Effector memory CD4-positive, alpha-beta T cell (primary cell): ENCODE results near the gene NSMCE1.

Source experiments
- DNase-seq, 3 donors: peaks; one replicate each; pipeline ENCODE4 v3.0.0-alpha.2; 2020
- H3K27ac ChIP-seq: 2 replicates; pipeline ENCODE4 v1.7.0; 2013; ENCODE audit warnings: mild to moderate bottlenecking, low read length, moderate library complexity; ENCODE audit not compliant: insufficient read depth, poor library complexity, severe bottlenecking
- H3K27me3 ChIP-seq: replicated peaks from 2 replicates; pipeline ENCODE4 v1.7.0; 2013; ENCODE audit warnings: mild to moderate bottlenecking, low read length; ENCODE audit not compliant: insufficient read depth, control insufficient read depth, poor library complexity, severe bottlenecking
- H3K36me3 ChIP-seq: 2 replicates; pipeline ENCODE4 v1.7.0; 2013; ENCODE audit warnings: mild to moderate bottlenecking, low read length, moderate library complexity; ENCODE audit not compliant: control insufficient read depth, insufficient read depth
- H3K4me1 ChIP-seq: 2 replicates; pipeline ENCODE4 v1.7.0; 2013; ENCODE audit warnings: low read length, mild to moderate bottlenecking; ENCODE audit not compliant: control insufficient read depth, insufficient read depth, poor library complexity, severe bottlenecking
- H3K4me3 ChIP-seq: 2 replicates; pipeline ENCODE4 v1.7.0; 2013; ENCODE audit warnings: low read length, low read depth, mild to moderate bottlenecking; ENCODE audit not compliant: insufficient read depth, poor library complexity, severe bottlenecking
- H3K9me3 ChIP-seq: 2 replicates; pipeline ENCODE4 v1.7.0; 2013; ENCODE audit warnings: mild to moderate bottlenecking, low read length, moderate library complexity; ENCODE audit not compliant: control insufficient read depth

Gene NSMCE1

DNA sequence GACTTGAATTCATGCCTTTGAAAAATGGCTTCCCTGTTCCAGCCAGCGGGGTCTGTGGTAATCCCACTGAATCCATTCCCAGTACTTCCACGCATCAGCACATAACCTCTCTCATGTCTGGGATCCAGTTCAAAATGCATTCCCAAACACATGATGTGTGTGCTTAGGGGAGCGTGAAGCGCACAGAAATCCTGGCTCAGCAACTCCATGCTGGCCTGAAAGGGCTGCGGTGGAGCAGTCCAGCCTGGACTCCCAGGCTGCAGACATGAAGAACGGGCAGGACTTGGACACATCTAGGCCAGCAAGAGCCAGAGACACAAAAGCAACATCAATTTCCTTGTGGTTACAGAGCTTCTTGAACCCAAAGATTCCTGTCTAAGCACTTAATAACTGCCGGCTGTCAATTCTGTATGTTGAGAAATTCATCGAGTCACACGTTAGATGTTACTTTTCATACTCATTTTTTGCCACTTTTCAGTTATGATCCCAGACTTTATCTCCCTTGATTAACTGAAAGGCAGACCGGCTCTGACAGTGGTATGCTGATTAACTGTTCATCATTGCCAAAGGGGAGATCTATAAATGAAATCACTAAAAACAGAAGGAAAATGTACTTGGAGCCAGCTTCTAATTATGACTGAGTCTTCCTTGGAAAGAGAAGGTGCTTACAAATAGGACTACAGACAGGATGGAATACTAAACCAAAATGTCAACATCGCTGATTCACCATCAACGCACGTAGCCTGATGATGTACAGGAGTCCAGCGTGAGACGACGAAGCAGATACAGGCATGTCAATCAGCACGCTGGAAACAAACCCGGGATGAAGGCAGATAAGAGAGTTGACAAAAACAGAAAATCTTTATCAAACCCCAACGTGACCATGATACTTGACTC is 23.0 kb downstream of the NSMCE1 start:
- no peaks in the 10 kb centered on the region for H3K9me3 ChIP-seq
- H3K27ac ChIP-seq: no peak overlapping the region
- H3K36me3 ChIP-seq: no peaks in the 10 kb centered on the region
- peaks cover 12% of the 10 kb centered on the region for H3K4me1 ChIP-seq
- no peaks in the 10 kb centered on the region for H3K27me3 ChIP-seq
- DNase-seq: no peak
- H3K4me3 ChIP-seq: no peak overlapping the region

DNA sequence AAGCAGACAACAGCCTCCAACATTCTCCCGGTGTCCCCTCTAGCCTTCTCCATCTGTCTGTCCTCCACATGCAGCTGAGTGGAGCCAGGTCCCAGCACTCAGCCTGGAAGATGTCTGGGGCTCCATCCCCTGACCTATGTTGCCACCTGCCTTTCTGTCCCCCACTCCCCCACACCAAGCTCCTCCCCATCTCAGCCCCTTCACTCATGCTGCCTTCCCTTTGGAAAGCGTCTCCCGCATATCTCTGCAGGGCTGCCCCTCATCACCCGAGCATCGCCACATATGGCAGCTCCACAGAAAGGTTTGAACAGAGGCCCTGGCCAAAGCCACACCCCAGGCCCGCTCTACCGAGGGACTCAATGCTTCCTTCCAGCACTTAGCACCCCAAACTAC is 24.2 kb downstream of the NSMCE1 start:
- no peak for DNase-seq
- Histone ChIP-seq H3K9me3 (no peaks in the 10 kb centered on the region), H3K27me3 (no peaks in the 10 kb centered on the region), H3K36me3 (no peaks in the 10 kb centered on the region), H3K4me1 (peaks cover 12% of the 10 kb centered on the region), H3K4me3 (no peak overlapping the region), H3K27ac (no peak overlapping the region)

DNA sequence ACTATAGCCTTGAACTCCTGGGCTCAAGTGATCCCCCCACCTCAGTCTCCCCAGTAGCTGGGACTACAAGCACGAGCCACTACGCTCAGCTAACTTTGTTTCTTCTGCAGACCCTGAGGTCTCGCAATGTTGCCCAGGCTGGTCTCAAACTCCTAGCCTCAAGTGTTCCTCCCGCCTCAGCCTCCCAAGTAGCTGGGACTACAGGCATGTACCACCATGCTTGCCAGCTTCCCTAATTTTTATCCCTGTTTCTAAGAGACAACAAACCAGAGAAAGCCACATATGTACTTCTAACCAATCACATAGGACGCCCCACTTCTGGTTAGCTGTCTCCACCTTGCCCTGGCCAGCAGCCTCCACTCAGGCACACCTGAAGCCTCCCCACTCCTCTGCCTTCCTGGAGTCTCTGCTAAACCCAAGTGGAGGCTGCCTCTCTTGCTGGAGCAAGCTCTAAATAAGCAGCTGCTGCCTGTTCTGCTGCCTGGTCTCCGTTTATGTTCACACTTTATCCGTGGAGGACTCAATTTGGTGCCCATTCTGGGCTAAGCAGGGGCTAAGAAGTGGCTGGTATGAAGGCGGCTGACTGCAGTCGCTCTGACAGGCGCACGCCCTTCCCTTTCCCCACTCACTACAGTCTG is 24.7 kb downstream of the NSMCE1 start:
- Histone ChIP-seq H3K27ac (no peak overlapping the region), H3K27me3 (no peaks in the 10 kb centered on the region), H3K4me3 (no peak overlapping the region), H3K36me3 (no peaks in the 10 kb centered on the region), H3K4me1 (peaks cover 12% of the 10 kb centered on the region), H3K9me3 (no peaks in the 10 kb centered on the region)
- DNase-seq: no peak

DNA sequence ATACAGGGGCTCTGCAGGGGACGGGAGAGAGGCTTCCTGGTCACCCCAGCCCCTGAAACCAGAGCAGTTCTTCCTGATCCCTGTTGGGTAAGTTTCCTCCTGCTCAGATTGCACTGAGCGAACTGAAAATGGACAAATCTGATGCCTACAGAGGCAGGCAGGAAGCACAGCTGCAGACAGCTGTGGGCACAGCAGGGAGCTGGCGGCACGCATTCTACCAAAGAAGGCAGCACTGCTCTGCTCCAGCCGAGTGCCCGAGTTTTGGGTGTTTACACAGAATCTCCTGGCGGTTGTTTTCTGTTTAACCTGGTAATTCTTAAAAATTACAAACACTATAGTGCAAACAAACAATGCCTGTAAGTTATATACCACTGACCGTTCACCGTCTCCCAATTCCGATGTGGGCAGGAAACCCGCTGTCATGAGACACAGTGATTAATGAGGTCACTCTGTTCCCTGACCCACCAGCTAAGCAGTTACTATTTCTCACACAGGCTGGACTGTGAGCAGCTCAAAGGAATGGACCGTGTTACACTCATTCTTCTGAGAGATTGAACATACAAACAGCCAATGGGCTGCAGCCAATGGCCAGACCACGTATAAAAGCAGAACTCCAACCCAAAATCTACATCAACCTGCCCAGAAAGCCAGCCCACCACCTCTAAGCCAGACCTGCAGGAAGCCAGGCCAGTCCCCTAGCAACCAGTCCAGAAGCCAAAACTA is 25.5 kb downstream of the NSMCE1 start:
- Histone ChIP-seq H3K9me3 (no peaks in the 10 kb centered on the region), H3K27me3 (no peaks in the 10 kb centered on the region), H3K36me3 (no peaks in the 10 kb centered on the region), H3K4me1 (peaks cover 19% of the 10 kb centered on the region), H3K27ac (peak overlapping the region; percentile 21), H3K4me3 (no peak overlapping the region)
- DNase-seq: no peak

DNA sequence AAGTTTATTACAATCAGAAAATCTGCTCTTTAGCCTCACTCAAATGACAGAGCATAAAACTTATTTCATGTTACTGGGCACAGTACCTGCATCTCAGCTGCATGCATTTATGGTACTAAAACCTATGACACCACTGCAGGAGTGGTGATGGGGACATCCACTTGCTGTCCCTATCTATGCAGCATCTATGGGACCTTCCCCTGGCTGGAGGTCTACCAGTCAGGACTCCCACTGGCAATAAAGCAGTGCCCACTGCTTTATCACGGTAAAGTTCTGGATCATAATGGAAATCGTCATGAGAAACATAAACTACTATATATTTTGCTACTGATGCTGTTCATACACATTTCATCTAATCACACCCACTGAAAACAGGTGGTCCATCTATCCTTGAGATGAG is 26.2 kb downstream of the NSMCE1 start:
- no peaks in the 10 kb centered on the region for H3K27me3 ChIP-seq
- H3K27ac ChIP-seq: peak overlapping the region; percentile 21
- no peak for DNase-seq
- H3K36me3 ChIP-seq: no peaks in the 10 kb centered on the region
- H3K4me3 ChIP-seq: no peak overlapping the region
- H3K9me3 ChIP-seq: no peaks in the 10 kb centered on the region
- peaks cover 25% of the 10 kb centered on the region for H3K4me1 ChIP-seq

DNA sequence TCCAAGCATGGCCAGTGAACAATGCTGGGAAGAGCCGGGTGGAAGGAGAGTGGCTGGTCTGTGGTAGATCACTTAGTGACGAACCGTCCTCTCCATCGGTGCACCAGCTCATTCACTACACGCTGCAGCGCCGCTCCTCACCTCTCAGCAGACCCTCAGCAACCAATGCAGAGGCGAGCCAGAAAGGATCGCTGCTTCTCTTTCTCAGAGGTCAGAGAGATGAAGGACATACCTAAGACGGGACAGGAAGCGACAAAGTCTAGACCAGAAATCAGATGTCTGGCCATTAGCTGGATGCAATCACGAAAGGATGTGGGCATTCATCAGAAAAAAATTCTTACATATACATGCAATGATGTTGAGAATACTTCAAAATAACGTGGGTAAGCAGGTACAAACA is 26.9 kb downstream of the NSMCE1 start:
- peaks cover 32% of the 10 kb centered on the region for H3K4me1 ChIP-seq
- H3K36me3 ChIP-seq: no peaks in the 10 kb centered on the region
- no peaks in the 10 kb centered on the region for H3K9me3 ChIP-seq
- H3K27ac ChIP-seq: no peak overlapping the region
- no peak for DNase-seq
- H3K4me3 ChIP-seq: no peak overlapping the region
- H3K27me3 ChIP-seq: no peaks in the 10 kb centered on the region

DNA sequence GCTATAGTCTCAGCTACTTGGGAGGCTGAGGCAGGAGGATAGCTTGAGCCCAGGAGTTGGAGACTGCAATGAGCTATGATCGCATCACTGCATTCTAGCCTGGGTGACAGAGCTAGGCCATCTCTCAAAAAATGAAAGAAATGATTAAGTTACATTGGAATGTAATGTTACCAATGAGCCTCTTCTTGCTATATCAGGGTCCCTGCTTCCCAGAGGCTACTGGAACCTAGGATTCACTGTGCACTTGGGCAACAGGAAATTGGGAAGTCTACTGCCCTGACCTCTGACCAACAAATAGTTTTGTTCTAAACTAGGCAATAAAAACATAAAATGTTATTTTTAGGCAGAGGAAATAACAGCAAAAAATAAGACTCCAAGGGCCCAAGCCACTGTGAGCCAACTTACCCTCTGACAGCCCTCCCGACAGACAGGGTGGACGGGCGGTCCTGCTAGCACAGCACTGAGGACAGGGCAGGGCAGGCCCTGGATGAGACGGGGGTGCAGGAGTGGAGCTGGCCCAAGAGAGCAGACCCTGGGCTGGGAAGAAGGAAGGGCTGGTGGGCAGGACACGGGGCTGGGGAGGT is 27.5 kb downstream of the NSMCE1 start:
- no peak overlapping the region for H3K4me3 ChIP-seq
- H3K4me1 ChIP-seq: peaks cover 36% of the 10 kb centered on the region
- H3K27ac ChIP-seq: no peak overlapping the region
- H3K36me3 ChIP-seq: no peaks in the 10 kb centered on the region
- H3K27me3 ChIP-seq: no peaks in the 10 kb centered on the region
- no peak for DNase-seq
- no peaks in the 10 kb centered on the region for H3K9me3 ChIP-seq

DNA sequence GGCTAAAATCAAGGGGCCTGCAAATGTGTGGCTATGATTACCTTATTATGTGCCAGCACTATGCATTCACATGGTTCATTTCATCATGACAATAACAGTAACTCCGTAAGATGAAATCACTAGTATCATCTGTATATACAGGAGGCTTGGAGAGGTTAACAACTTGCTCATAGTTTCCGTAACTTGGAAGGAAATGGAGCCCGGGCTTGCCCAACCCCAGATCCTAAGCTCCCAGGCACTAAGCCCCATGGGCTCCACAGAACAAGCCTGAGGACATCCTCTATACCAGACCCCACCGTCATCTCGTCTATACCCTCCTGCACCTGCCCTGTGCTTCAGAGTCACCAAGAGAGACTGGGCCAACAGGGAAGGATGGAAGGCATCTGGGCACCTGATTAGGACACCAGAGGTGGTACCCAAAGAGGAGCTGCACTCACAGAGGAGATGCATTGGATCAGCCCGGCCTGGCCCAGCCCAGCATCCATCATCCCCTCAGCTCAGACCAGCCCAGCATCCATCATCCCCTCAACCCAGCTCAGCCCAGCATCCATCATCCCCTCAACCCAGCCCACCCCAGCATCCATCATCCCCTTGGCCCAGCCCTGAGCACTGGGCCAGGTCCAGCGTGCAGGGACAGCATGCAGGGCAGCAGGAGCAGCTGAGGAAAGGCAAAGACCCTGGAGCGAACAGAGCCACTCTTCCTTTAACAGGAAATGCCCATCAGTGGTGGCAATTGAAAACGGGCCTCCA is 28.5 kb downstream of the NSMCE1 start:
- DNase-seq: no peak
- H3K27me3 ChIP-seq: no peaks in the 10 kb centered on the region
- H3K36me3 ChIP-seq: no peaks in the 10 kb centered on the region
- H3K4me3 ChIP-seq: no peak overlapping the region
- H3K4me1 ChIP-seq: peaks cover 43% of the 10 kb centered on the region
- H3K27ac ChIP-seq: no peak overlapping the region
- no peaks in the 10 kb centered on the region for H3K9me3 ChIP-seq

DNA sequence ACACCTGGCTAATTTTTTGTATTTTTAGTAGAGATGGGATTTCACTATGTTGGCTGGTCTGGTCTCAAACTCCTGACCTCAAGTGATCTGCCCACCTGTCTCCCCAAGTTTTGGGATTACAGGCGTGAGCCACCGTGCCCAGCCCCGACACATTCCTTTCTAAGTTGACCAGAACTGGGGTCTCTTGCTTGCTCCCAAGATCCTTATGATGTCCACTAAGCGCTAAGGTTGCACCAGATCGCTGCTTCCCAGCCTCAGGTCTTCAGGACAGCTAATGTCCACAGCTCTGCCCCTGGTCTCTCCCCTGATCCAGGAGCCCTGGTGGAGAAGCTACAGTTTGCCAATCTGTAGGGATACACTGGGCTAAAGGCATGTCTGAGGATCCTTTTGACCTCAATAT is 29.5 kb downstream of the NSMCE1 start:
- H3K4me1 ChIP-seq: peaks cover 50% of the 10 kb centered on the region
- no peak for DNase-seq
- peak overlapping the region; percentile 89 for H3K27ac ChIP-seq
- no peaks in the 10 kb centered on the region for H3K9me3 ChIP-seq
- H3K36me3 ChIP-seq: no peaks in the 10 kb centered on the region
- H3K4me3 ChIP-seq: no peak overlapping the region
- H3K27me3 ChIP-seq: no peaks in the 10 kb centered on the region
